Endothelial cell of umbilical vein (primary cell): ENCODE results near the gene PAGE2B.

ENCODE experiments used
- EZH2 ChIP-seq: IDR thresholded peaks from 2 replicates; pipeline ENCODE4 v1.6.1; 2012; ENCODE audit warnings: borderline replicate concordance, low read depth, mild to moderate bottlenecking, moderate library complexity, low read length, inconsistent platforms; ENCODE audit not compliant: severe bottlenecking
- POLR2A ChIP-seq: IDR thresholded peaks from 2 replicates; pipeline ENCODE4 v1.6.1; 2012; ENCODE audit warnings: low read depth, mild to moderate bottlenecking, control low read depth, low read length
- TF ChIP-seq, protein P1 (sequence below), 2 donors: IDR thresholded peaks; 1 replicate in 1 of 2; 2 replicates in 1 of 2; pipeline ENCODE4 v1.5.1; 2011; ENCODE audit warnings: low read length in 2 of 2, mild to moderate bottlenecking in 2 of 2, moderate library complexity in 2 of 2, control low read depth in 1 of 2, inconsistent platforms in 1 of 2, low read depth in 1 of 2; ENCODE audit not compliant: insufficient read depth in 1 of 2; ENCODE audit errors: extremely low read depth in 1 of 2
- TF ChIP-seq, protein P2 (sequence below): IDR thresholded peaks from 2 replicates; pipeline ENCODE4 v1.6.1; 2011; ENCODE audit not compliant: insufficient read depth, insufficient read length

DNA sequence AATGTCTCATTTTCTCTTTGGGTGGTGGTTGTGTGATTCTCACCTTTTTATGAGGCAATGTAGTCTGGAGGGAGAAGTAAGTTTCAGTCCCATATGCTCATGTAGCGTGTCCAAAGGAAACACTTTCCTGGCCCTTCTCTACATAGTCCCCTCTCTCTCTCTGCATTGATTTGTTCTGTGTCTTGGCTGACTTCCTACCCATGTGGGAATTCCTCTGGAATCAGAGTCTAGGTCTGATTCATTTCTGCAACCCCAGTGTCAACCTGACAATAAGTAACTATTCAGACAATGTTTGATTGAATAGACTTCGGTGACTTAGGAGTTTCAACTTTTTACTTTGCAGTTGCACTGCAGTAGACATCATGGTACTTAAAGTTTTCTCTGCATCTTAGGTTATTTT lies 41.4 kb upstream of the PAGE2B start:
- TF ChIP-seq POLR2A, result no peak
- TF ChIP-seq, protein P1, sequence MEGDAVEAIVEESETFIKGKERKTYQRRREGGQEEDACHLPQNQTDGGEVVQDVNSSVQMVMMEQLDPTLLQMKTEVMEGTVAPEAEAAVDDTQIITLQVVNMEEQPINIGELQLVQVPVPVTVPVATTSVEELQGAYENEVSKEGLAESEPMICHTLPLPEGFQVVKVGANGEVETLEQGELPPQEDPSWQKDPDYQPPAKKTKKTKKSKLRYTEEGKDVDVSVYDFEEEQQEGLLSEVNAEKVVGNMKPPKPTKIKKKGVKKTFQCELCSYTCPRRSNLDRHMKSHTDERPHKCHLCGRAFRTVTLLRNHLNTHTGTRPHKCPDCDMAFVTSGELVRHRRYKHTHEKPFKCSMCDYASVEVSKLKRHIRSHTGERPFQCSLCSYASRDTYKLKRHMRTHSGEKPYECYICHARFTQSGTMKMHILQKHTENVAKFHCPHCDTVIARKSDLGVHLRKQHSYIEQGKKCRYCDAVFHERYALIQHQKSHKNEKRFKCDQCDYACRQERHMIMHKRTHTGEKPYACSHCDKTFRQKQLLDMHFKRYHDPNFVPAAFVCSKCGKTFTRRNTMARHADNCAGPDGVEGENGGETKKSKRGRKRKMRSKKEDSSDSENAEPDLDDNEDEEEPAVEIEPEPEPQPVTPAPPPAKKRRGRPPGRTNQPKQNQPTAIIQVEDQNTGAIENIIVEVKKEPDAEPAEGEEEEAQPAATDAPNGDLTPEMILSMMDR (IDR thresholded peaks at IDR 0.05; ENCODE audit: extremely low read depth in 1 of 2, insufficient read depth in 1 of 2, low read depth in 1 of 2, low read length in 2 of 2), result no peak
- TF ChIP-seq, protein P2, sequence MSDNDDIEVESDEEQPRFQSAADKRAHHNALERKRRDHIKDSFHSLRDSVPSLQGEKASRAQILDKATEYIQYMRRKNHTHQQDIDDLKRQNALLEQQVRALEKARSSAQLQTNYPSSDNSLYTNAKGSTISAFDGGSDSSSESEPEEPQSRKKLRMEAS, result no peak
- no peak for TF ChIP-seq EZH2
